LoVo (cell line): ENCODE measurements around the gene RFTN2.
"Not testable (repeated sequence)": the region's sequence is repeated elsewhere in the genome, so short reads cannot be mapped to it uniquely, and the experiment has no call there.

Experiments
- DNase-seq: peaks from one replicate; pipeline ENCODE4 v3.0.0-alpha.2; 2016; ENCODE audit warnings: low spot score

Gene RFTN2

GRCh38 chr2:197674060-197674459 lies 1.3 kb downstream of the RFTN2 start:
- DNase-seq = no peak

DNA sequence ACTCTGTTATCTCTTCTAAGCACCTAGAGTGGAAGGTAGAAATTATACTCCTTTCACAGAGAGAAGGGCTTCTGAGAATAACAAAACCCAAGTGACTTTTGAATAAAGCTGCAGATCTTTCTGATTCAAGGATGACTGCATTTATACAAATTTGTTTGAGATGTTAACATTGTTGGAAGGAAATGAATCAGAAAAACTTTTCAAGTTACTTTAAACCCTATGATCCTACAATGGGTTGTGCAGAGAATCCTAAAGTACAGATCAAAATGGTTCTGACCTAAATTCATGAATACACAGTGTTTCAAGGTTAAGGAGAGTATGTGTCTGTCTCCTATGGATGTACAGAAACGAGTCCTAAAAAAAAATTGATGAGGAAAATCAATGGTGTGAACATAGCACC lies 1.8 kb downstream of the RFTN2 start:
- no peak for DNase-seq

DNA sequence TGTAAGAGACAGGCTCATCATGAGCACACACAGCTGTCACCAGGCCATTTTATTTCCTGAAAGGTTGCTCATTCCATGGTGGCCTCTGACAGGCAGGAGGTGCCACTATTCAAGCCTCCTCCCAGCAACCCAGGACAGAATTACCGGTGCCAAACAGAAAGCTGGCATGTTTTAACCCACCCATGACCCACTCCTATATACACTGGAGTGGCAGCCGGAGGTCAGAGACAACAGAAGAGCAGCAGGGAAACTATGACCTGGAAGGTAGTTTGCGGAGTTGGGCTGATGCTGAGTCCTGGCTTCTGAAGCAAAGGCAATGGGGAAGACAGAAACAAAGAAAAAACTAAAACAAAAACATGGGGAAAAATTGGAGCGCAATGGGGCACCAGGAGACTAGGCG lies 2.3 kb downstream of the RFTN2 start:
- DNase-seq = no peak

DNA sequence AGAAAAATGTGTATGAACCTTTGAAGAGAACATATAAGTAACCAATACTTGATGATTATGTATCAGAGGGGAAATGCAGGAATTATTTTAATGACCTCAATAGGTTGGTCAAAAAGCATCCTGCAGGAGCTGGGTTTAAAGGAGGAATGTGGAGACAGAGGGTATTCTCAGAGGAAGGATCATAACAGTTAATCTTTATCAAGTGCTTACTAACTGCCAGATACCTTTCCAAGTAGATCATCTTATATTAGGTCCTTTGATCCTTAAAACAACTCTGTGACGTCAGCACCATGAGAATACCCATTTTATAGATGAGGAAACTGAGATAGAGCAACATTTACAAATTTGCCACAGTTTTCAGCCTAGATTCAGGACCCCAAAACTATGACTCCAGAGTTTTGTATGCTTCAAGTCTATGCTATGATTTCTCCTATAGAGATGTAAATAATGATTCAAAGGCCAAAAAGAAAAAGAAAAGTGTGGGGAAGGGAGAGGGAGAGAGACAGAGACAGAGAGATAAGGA lies 3.0 kb downstream of the RFTN2 start:
- DNase-seq = no peak

DNA sequence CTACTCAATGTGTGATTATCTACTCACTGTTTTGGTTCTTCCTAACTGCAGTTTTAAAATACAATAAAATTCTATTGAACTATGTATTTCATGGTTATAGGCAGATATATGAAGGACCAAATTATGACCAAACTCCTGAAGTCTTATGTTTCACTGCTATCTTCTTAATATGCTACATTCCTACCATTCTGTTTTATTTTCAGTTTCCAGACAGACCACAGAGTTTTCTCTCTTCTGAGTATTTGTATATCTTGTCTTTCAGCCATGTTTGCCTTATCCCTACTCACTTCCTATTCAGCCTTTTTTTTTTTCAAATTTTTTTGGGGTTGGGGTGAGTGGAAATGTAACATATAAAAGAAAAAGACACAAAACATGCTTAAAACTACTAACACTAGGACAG lies 6.3 kb downstream of the RFTN2 start:
- DNase-seq = no peak

DNA sequence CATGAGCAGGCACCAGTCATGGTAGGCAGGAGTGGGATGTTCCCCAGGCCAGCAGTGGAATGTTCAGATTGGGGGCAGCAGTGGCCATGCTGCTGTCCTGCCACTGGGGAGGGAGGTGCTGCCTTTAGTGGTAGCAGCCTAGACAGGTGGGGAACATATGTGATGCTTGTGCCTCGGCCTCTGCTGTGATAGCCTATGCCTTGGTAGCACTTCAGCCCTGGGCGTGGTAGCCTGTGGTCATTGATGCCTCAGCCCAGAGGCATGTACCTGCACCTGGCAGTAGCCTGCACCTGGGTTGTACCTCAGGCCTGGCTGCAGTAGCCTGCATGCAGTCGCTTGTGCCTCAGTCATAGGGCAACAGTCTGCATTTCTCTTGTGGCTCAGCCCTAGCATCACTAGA lies 7.1 kb downstream of the RFTN2 start:
- DNase-seq = no peak

DNA sequence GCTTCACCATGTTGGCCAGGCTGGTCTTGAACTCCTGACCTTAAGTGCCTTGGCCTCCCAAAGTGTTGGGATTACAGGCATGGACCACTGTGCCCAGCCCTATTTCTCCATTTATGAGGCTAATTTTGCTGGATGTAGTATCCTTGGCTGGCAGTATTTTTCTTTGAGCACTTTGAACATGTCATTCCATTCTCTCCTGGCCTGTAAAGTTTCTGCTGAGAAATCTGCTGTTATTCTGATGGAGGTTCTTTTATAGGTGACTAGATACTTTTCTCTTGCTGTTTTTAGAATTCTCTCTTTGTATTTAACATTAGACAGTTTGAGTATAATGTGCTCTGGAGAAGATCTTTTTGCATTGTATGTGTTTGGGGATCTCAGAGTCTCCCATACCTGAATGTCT lies 9.1 kb downstream of the RFTN2 start:
- no peak for DNase-seq

GRCh38 chr2:197661626-197662025 lies 13.8 kb downstream of the RFTN2 start:
- DNase-seq = no peak

DNA sequence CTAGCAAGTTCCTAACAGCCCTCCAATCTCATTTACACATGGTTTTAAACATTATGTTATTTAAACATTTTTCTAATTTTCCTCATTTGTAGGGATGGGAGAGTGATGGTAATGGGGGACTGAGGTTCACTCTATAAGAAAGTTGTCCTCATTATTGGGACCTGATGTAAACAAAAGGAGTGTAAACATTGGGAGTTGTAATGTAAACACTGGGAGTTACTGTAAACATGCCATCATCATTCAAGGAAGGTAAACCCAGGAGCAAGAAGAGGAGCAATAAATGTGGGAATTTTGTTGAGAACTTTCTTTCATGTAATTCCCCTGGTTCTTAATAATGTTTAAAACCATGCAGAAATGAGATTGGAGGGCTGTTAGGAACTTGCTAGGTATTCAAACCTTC lies 17.8 kb downstream of the RFTN2 start:
- DNase-seq = no peak

- DNase-seq = no peak
Observed at GRCh38 chr2:197647961-197648690, 27.3 kb downstream of the RFTN2 start.

DNA sequence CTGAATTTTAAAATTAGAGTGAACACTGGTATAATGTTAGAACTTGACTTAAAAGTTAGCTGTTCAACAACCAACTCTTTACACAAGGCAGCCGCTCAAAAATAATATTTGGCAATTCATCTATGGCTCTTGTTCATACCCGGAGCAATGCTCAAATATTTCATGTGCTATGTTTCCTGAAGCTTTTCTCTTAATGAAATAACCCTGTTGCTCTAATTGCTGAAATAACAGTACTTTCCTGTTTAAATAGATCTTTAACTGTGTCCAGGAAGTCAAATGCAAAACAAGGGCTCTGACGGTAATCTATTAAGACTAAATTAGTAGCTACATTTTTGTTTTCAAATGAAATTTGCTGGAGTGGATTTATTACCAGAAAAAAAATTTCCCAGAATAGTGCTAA lies 33.7 kb downstream of the RFTN2 start:
- DNase-seq = no peak

DNA sequence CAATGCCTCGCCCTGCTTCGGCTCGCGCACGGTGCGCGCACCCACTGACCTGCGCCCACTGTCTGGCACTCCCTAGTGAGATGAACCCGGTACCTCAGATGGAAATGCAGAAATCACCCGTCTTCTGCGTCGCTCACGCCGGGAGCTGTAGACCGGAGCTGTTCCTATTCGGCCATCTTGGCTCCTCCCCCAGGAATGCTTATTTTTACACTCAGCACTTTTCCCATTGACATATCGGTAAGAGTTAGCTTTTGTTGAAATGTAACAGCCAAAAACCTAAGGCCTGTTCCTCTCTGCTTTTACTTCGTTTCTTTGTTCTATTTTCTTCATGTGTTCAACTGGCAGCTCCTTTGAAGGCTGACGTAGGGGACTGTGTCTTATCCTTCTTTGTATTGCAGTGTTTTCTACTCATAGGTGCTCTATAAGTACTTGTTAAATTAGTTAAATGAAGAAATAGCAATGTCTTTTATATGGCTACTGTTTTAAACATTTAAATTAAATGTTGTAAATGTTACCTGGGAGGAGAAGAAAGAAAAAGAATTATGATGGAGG lies 34.7 kb downstream of the RFTN2 start:
- not testable (repeated sequence) for DNase-seq

- no peak for DNase-seq
Observed at GRCh38 chr2:197633109-197633657, 42.2 kb downstream of the RFTN2 start.

DNA sequence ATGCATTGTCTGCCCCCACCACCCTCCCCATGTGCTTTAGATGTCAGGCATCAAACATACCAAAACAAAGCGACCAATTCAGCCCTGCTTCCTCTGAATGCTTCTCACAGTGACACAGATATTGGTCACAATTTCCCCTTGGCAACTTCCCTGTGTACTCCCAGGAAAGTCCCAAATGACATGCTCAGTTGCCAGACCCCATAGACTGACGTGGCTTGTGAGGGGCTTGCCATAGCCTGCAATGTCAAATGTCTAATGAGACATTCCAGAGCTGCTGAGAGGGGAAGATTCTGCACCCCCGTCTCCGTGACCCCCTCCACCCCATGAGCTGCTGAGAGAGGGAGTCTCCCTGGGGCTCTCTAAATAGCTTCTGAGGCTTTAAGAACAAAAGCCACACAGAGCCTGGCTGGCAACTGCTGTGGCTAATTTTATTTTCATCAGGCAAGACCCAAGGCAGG lies 47.3 kb downstream of the RFTN2 start:
- DNase-seq = no peak

DNA sequence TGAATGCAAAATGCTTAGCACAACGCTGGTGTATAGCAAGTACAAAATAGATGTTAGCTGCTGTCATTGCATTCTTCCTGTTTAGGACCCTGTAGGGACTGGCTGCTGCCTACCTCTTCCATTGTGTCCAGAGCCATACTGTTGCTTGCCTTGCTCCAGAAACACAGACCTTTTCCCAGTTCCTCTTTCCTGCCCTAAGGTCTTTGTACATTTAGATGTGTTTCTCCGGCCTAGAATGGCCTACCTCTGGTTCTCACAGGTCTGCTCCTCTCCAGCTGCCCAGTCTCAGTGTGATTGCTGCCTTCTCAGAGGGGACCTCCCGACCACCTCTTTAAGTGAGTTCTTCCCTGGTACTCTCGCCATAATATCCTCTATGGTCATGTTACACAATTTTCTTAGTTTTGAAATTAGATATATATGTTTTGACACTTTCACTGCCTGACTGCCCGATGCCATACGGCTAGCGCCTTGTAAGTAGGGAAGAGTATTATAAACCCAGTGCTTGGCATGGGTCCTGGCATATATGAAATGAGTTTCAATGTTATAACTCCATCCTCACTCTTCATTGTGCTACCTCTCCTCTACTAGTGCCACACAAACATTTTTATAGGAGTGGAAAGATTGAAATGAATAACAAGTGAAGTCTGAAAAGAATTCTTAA lies 48.3 kb downstream of the RFTN2 start:
- no peak for DNase-seq

DNA sequence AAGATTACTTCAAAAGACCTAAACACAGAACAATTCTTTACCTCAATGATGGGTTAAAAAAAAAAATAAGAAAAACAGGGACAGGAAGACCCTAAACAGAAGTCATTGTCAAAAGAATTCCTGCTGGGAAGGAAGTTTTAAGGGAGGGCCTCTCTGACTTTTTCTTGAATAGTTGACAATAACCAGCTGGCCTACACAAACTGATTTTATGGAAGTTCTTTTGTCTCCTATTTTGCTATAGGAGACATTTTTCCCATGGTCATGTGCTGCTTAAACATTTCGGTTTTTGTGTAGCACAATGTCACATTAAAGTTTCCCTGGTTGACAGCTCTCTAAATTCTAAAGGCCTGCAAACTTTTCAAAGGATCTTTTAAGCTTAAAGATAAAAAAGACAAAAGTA lies 55.3 kb downstream of the RFTN2 start:
- no peak for DNase-seq

DNA sequence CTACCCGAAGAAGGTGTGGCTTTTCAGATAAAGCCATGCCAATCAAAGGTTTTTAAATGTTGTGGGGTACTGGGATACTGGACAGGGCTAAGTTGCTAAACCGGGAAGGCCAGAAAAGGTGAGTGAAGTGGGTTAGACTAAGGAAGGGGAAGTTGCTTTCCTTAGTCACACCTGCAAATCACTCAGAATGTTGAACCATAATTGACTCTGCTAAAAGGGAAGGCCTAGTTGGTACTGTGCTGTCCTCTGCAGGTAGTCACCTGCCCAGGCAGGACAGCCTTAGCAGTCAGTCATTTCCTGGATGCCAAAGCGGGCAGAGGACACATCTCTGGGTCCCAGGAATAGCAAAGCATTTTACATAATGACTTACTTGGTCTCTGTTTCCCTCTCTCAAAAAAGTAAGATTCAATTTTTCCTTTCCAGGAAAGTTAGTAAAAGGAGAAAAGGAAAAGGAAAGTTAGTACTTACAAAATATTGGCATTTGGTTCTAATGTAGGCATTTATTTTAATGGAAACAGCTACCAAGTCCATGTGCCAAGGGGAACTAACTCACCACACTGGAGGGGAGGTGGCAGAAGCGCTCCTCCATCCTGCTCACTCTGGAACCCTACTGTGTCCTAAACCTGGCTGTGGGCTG lies 60.3 kb downstream of the RFTN2 start:
- peak; percentile 11 for DNase-seq

DNA sequence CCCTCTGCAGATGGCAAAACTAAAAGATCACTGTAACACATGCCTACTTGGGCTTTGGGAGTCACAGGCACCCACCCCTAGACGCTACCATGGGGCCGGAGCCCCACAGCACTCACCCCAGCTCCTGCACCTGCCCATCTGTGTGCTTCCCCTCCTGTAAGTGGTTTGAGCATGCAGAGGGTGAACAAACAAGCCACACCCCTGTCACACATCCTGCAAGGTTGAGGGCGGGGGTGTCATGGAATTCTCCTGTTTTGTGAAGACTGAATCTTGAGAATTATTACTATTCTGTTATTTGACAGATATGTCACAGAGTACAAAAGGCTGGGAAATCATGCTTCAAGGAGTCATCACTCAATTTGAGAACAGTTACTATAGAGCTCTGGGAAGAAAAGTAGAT lies 60.9 kb downstream of the RFTN2 start:
- DNase-seq = no peak

DNA sequence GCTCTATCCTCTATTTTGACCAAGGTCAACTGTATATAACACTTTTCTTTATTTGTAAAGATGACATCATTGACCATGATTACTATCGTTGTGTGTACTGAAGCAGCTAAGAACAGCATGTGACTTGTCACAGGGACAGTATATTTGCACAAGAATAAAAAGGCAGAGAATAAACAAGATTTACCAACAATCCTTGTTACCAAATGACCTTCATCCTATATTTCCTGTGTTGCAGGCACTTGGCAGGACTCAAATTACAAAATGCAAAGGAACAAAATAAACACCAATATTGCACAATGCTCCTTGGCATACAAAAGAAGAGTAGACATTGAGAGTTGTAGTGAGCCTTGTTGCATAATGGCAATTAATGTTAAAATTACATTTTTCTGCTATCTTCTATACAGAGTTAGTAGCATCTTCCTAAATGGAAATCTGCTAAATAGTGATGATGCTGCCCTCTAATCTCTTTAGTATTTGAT lies 61.8 kb downstream of the RFTN2 start:
- no peak for DNase-seq

GRCh38 chr2:197606180-197606579 lies 69.2 kb downstream of the RFTN2 start:
- DNase-seq = no peak

DNA sequence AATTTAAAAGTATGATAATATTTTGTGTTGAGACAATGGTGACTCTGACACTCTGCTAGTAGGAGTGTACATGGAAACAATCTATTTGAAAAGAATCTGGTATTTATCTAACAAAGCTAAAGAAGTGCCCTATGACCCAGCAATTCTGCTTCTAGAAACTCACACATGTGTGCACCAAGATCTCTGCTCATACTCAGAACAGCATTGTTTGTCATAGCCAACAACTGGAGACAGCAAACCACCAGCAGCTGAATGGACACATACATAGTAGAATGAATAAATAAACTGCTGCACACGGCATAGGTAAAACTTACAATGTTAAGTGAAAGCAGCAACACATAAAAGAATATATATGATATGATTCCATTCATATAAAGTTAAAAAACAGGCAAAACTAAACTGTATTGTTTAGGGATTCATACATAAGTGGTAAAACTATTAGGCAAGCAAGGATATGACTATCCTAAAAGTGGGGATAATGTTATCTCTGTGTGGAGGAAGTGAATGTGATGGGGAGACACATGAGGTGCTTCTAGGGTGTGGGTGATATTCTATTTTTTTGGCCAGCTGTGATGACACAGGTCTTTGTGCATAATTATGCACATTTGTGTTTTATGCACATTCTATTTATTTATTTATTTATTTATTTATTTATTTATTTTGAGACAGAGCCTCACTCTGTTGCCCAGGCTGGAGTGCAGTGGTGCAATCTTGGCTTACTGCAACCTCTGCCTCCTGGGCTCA lies 71.1 kb downstream of the RFTN2 start:
- DNase-seq = no peak

DNA sequence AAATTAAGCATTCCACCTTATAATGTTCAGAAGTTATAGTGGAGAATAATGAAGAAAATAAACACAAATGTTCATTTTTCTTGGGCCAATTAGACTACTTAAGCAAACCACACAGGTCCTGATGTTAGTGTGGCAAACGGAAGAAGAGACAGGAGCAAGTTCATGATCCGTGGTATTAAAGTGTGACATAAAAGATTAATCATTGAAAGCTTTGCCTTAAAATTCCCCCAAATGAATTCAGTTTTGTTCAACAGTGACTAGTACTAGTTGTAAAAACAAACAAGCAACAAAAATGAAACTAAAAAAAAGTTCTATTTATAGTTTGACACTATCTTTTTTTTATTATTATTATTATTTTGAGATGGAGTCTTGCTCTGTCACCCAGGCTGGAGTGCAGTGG lies 73.7 kb downstream of the RFTN2 start:
- no peak for DNase-seq
